ENCODE measurements around the gene PUM1.

The PUM1 gene

DNA sequence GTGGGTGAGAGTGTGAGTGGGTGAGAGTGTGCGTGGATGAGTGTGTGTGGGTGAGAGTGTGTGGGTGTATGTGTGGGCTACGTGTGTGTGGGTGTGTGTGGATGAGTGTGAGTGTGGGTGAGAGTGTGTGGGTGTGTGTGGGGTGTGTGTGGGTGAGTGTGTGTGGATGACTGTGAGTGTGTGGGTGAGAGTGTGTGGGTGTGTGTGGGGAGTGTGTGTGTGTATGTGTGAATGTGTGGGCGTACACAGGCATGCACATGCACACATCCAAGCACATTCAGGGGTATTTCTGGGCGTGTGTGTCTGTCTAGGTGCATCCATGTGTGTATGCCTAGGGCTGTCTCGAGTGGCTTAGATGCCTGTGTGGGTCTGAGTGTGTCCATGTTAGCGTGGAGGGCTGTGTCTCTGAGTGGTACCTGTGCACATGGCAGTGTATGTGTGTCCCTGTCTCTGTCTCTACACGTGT is 171.0 kb downstream of the PUM1 start:
- no peak for DNase-seq (ENCODE audit: low read depth in 3 of 3)

DNA sequence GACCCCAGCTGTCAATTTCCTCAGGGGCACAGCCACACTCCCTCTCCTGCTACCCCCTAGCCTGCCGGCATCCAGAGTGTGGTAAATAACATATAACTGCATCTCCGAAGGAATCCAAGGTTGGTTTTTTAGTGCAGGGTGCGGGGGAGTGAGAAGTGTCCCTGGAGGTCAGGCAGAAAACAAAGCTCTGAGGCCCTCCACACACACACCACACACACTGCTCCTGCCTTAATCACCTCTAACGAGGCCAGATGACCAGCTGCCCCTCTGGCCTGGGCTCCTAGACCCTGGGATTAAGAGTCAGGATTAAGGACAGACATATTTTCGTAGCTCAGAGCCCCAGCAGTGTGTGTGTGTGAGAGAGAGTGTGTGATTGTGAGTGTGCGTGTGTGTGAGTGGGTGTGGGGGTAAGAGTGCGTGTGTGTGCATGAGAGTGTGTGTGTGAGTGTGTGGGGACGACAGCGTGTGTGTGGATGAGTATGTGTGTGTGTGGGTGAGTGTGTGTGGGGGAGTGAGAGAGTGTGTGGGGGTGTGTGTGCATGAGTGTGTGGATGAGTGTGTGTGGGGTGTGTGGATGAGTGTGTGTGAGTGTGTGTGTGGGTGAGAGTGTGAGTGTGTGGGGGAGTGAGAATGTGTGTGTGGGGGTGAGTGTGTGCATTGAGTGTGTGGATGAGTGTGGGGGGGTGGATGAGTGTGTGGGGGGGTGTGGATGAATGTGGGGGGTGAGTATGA is 171.6 kb downstream of the PUM1 start:
- DNase-seq (ENCODE audit: low read depth in 3 of 3): no peak

DNA sequence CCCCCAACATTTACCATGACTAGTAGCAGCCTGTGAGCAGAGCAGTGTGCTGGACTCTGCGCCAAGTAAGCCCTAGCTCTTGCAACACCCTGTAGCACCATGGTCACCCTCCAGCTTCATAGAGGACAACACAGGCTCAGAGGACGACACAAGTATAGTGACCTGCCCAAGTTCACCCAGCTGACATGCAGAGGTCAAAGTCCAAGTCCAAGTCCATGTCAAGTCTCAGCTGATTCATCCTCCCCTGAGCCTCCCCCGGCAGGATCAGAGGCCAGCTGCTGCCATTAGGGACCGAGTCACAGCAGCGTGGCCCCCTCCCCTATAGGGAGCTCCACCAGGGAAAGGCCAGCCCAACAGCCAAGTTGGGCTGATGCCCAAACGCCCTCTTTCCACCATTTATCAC is 172.8 kb downstream of the PUM1 start:
- DNase-seq (ENCODE audit: low read depth in 3 of 3): no peak

DNA sequence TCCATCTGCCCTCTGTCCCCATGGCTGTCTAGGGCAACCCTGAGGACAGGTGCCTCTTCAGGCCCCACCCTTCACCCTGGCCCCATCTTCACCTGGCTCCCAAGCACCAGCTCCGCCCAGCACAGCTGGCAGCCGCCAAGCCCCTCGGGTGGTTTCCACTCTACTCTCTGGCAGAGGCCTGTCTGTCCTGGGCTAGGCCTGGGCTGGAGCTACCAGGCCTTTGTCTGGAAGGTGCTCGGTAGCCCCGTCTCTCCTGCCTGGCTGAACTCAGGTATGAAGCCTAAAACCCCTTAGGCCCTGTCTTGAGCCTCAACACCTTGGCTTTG is 174.3 kb downstream of the PUM1 start:
- no peak for DNase-seq (ENCODE audit: low read depth in 3 of 3)

DNA sequence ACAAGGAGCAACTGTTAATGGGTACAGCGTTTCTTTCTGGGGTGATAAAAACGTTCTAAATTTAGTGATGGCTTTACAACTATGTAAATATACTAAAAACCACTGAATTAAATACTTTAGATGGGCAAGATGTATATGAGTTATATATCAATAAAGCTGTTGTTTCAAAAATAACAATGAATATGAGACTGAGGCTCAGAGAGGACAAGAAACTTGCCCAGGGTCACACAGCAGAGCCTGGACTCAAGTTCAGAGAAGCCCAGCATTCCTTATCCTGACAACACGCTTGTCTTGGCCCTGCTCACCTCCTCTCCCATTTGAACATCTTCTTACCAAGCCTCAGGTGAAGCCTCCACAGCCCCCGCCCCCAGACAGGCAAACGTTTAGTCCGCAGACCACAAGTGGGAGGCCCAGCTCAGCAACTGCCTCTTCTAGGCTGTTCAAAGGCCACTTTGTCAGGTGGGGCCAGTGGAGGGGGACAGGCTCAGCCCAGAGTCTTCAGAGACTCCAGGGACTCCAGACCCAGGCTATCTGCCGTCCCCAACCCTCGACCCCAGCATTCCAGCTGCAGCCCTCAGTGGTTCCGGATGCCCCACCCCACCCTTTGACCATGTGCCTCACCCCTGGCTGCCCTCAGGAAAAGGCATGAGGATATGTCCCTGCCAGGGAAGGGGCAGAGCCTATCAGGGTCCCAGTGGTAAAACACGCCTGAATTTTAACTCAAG is 174.9 kb downstream of the PUM1 start:
- no peak for DNase-seq (ENCODE audit: low read depth in 3 of 3)

DNA sequence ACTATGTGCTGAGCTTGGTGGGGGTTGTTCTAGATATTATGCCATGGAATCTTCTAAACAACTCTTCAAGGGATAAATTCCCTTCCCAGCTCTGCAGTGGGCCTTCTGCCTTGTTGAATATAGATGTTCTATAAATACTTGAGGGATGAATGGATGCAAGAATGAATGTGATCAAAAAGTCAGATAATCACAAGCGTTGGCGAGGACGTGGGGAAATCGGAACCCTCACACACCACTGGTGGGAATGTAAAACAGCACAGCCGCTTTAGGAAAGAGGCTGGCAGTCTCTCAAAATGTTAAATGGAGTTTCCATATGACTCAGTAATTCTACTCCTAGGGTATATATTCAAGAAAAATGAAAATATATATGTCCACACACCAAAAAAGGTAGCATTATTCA is 176.0 kb downstream of the PUM1 start:
- DNase-seq (ENCODE audit: low read depth in 3 of 3): no peak

DNA sequence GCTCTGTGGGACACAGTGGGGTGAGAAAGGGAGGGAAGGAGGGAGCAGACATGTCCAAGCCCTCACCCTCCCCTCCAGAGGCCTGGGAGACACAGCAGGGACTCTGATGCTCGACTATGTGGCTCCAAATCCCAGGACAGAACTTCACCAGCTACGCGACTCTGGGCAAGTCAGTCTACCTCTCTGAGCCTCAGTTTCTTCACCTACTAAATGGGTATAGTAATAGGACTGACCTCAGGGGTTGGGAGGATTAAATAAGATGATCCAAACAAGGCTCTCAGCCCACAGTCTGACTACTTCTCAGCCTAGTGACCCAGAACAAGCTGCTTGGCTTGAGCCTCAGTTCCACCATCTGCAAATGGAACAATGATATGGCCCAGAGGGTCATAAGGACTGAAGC is 176.5 kb downstream of the PUM1 start:
- no peak for DNase-seq (ENCODE audit: low read depth in 3 of 3)

DNA sequence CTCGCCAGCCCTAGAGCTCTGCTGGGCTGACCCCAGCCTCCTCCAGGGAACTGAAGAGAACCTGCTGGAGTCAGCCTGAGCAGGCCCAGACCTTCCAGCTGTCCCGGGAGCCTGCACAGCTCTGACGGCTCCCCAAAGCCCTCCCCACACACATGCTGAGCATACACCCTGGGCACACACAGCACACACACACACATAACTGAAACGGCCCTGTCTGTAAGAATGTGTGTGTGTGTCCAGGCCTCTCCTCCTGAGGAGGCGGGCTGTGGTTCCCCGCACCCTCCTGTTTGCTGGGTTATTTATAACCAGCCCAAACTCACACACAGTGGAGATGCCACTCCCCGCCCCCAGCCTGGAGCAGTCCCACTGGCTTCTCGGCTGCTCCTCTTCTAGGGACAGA is 177.1 kb downstream of the PUM1 start:
- no peak for DNase-seq (ENCODE audit: low read depth in 3 of 3)

DNA sequence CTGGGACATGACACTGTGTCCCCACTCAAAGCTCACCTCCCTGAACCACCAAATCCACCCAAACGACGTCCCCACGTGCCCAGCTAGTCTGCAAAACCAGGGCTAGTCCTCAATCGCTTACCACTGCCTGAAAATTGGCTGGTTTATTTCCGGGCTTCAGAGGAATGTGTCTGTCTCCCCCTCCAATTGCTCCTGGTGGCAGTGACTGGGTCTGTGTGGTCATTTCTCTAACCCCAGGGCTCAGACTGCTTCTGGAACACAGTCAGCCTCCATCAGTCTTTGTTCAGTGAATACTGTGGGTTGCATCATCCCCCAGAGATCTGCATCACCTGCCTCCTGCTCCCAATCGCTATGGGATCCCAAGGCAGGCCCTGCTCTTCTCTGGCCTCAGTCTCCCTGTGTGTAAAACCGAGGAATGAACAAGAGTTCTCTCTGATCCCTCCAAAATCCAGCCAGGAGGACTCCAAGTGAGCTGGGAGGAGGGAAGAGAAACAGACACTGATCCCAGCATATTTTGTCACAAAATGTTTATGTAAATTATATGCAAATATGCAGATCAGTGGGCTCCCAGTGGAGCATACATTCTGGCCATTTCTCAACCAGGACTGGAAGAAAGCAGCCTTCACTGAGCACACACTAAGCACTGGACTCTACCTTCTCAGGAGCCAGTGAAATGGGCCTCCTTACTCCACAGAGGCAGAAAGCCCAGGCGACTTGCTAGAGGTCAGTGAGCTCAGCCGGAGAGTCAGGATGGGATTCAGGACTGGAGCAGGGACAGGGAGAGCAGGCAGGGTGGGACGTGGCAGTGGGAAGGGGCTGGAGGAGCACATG is 177.8 kb downstream of the PUM1 start:
- no peak for DNase-seq (ENCODE audit: low read depth in 3 of 3)

DNA sequence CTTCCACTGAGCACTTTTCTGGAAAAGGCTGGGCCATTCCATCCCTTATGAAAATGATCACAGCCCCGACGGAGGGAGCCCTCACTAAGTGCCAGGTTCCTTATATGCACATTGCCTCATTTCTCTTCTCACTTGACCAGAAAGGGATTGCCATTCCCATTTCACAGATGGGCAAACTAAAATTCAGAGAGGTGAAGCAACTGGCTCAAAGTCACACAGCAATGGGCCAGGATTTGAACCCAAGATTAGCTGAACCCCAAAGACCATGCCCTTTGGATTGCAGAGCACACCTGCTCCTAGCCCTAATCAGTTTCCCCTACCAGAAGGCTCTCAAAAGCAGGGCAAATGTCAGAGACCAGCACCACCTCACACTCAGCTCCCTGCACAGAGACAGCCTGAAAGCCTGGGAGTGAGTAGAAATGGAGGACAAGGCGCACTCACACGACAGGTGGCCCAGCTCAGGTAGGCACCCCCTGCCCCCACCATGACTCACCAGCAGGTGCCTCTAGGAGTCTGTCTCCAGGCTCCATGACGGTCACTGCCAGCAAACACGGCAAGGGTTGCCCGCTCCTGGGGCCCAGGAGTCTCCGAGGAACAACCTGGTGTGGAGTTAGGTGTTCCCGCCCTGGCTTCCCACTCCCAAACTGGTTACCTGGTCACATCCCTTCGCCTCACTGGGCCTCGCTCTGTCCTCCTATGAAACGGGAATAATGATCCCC is 178.6 kb downstream of the PUM1 start:
- no peak for DNase-seq (ENCODE audit: low read depth in 3 of 3)

DNA sequence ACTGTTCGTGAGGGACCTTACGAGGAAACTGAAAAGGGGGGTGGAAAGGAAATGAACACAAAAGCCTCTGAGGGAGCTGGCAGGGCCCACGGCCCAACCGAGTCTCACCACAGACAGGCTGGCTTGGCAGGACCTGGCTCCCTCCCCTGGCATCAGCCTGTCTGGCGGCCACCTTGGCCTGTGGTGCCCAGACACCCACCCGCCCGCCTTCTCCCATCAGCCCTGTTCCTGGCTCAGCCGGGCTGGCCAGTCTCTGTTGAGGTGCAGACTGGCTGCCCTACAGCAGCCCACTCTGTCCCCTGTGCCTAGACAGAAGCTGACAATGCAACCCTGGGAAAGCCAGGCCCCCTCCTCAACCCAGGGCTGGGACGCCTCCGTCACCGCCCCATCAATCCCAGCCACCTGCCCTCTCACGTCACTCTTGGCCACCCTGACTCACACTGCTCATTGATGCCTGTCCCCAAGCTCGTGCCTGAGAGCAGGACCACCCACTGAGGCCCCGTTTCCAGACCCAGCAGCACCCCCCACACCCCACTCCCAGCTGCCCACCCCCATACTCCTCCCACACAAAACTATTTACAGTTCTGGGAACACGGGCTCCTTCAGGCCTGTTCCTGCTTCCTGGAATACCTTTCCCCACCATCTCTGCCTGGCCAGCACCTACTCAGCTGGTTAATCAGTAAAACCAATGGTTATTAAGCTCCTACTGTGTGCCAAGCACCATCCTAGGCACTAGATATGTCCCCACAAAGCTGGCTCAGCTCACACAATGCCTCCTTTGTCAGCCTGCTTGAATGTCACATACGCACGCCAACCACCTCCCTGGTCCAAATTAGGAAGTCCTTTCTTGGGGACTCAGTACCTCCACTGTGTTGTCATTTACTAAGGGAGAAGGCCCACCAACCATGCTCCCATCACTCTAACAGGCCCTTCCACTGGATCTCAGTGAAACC is 179.7 kb downstream of the PUM1 start:
- DNase-seq (ENCODE audit: low read depth in 3 of 3): no peak

DNA sequence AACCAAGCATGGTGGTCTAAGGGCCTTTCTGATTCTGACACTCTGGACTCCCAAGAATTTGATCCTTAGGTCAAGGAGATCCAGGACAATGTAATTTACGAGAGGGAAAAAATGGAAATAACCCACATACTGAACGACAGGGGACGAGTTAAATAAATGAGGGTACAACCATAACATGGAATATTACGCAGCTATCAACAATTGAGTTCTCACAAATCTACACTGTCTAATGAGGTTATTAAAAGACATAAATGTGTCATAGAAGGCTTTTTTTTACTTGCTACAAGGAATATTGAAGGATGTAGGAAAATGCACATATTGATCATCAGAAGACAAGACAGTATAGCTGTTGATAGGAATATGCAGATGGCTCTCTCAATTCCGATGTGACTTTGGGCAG is 180.8 kb downstream of the PUM1 start:
- no peak for DNase-seq (ENCODE audit: low read depth in 3 of 3)

DNA sequence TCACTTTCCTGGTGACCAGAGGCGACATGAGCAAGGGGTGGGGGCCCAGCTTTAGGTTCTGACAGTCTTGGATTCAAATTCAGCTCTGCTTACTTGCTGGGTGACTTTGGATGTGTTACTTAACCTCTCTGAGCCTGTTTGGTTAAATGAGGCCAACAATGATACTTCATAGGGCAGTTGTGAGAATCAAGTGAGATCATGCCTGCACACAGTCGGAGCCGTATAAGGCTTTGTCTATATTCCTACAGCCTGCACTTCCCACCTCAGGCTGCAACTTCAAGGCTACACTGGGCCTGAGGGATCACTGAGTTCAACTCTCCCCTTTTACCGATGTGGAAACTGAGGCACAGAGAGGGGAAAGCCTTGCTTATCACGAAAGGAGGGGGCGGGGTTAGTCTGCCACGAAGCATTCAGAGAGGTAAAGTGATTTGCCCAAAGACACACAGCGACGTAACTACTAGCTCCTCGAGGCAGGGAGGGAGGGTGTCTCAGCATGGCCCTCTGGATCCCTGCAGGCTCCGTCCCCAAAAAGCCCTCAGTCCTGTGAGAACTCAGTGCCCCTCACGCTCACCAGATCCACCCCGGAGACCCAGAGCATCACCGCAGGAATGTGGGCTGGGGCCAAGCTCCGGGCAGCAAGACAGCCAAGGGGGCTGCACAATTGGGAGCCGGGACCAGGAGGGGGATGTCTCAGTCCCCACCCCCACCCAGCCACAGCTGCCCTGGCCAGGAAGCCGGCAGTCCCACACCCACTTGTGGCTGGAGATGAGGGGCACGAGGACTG is 181.9 kb downstream of the PUM1 start:
- no peak for DNase-seq (ENCODE audit: low read depth in 3 of 3)

DNA sequence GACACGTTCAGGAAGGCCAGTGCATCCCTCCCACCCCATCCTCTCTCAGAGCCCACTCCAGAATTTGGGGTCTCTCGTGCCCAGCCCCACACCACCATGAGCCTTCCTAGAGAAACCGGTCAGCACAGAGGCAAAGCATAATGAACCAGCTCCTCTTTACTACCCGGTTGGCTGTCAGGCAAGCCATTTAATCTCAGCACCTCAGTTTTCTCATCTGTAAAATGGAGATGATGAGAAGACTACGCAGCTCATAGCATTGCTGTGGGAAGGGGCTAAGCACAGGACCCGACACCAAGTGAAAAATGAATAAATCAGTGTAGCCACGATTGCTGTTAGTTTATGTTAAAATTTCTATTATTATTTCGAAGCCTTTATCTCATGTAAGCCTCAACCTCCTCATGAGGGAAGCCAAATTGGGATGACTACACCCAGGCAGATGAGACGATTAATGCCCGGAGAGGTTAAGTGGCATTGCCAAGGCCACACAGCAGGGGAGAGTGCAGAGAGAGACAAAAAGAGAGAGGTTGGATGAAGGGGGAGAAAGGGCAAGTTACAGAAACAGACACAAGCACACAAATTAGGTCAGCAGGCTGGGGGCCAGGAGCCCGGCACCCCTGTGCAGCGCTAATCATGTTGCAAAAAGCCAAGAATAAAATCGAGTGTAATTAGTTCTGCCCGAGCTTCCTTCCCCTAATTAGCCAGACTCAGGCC is 182.7 kb downstream of the PUM1 start:
- no peak for DNase-seq (ENCODE audit: low read depth in 3 of 3)
